ENCODE measurements around the gene PTTG2. TPM values are rescaled to one million over a fixed set of nuclear protein-coding genes. Genes with fewer than 3 reads are reported as not detected.

PTTG2 gene
- total RNA-seq, 2 experiments from 2014 or later, result 0.56 to 2.6 TPM

DNA sequence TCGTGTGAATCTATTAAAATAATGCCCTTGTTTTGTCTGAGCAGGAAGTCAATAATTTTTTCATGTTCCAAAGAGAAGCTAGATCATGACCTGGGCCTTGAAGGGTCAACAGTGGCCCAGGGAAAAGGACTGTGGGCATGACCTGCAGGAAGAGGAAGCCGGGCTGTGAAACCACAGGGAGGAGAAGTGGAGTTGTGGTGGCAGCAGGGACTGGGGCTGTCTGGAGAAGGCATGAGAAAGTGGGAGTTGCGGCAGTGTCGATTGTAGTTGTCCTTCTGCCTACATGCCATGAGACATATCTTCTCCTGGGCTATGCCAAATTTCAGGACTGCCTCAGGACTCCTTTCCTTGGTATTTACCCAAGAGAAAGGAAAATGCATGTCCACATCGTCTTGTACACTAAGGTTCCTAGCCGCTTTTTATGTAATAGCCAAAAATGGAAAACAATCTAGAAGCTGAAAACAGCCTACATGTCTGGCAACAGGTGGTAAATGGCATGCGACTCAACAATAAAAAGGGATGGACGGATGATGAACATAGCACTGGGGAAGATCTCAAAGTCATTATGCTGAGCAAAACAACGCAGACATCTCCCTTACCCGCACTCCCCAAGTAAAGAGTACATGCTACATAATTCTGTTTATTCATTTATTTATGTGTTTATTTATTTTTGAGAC is 13.6 kb upstream of the PTTG2 start:
- Mint-ChIP-seq H3K4me1 (peaks cover 15% of the 10 kb centered on the region), H3K9me3 (ENCODE audit: low read depth) (peaks cover 7% of the 10 kb centered on the region), H3K27ac (no peak overlapping the region), H3K4me3 (no peak overlapping the region), H3K36me3 (peaks cover 31% of the 10 kb centered on the region), H3K27me3 (no peaks in the 10 kb centered on the region)
- DNase-seq (no peak), ATAC-seq (no peak)
- CTCF ChIA-PET, result no interaction called here

DNA sequence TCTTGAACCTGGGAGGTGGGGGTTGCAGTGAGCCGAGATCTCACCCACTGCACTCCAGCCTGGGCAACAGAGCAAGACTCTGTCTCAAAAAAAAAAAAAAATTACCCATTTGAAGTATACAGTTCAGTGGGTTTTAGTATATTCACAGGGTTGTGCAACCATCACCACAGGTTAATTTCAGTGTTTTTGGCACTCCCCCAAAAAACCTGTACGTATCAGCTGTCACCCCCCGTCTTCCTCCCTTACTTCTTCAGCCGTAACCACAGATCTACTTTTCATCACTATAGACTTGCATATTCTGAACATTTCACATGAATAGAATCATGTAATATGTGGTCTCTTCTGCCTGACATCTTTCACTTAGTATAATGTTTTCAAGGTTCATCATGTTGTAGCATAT is 11.7 kb upstream of the PTTG2 start:
- ATAC-seq, result no peak
- Mint-ChIP-seq H3K27ac (no peak overlapping the region), H3K36me3 (peaks cover 39% of the 10 kb centered on the region), H3K9me3 (ENCODE audit: low read depth) (peaks cover 4% of the 10 kb centered on the region), H3K4me3 (no peak overlapping the region), H3K4me1 (peaks cover 15% of the 10 kb centered on the region), H3K27me3 (no peaks in the 10 kb centered on the region)
- CTCF ChIA-PET, result no interaction called here
- no peak for DNase-seq

DNA sequence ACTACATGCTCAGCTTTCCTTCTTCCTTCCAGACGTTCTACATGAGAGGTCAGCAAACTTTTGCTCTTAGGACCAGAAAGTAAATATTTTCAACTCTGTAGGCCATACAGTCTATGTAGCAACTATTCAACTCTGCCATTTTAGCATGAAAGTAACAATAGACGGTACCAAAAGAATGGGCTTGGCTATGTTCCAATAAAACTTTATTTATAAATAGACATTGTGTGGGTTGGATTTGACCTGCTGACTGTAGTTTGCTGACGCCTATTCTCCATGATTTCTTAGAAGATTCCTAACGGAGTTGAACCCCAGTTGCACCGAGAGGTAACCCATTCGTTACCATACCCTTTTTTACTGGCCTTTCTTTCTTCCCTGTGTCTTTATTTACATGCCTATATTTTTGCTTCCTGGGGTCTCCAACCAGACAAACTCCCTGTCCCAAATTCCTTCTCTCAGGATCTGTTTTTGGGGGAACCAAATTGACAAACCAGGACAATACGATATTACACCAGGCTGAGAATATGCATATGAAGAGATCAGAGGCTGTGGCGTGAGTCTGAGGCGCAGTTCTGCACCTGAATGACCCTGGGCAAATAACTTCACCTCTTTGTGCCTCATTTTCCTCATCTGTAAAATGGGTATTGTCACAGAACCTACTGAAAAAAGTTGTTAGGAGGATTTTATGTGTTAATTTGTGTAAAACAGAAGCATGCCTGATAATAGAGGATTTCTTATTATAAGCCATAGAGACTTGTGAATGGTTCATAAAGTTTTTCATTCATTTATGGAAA is 10.4 kb upstream of the PTTG2 start:
- Mint-ChIP-seq H3K27ac (no peak overlapping the region), H3K9me3 (ENCODE audit: low read depth) (peaks cover 4% of the 10 kb centered on the region), H3K4me3 (no peak overlapping the region), H3K27me3 (no peaks in the 10 kb centered on the region), H3K4me1 (peaks cover 19% of the 10 kb centered on the region), H3K36me3 (peaks cover 42% of the 10 kb centered on the region)
- DNase-seq (no peak), ATAC-seq (no peak)
- CTCF ChIA-PET, result no interaction called here

DNA sequence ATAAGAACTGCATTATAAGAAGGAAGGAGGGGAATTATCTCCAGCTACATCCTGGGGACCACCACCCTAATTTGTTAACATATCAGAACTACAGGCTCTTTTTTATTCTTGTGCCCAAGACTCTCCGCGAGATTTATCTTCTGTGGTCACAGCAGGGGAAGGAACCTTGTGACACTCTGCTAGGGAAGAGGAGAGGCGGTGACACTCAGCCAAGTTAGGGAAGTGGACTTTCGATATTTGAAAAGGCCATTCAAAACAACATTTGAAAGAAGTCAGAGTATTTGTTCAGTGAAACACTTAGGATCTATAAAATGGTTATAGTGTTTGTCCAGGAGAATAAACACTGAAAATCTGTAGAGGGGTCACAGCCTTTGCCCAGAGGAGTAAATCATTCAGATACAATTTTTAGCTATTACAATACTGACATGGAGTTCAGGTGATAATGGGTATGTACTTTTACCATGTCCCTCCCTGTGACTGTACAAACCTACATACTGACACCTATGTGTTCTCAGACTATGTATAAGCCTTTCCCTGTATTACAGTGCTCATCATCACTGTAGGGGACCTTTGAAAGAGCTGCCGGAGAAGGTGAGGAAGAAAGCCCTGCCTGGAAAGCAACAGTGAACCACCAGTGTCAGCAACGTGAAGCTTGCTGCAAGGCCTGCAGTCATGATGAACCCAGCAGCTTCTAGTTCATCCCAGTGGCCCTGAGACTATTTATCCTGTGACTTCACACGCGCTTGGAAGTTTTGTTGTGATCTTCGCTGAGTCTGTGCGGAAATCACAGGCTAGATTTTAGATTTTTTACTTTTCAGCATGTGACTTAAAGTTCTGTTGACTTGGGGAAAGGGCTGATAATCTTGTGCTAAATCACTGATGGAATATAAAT is 8.5 kb upstream of the PTTG2 start:
- peaks cover 4% of the 10 kb centered on the region for H3K9me3 Mint-ChIP-seq (ENCODE audit: low read depth)
- no peak for ATAC-seq

DNA sequence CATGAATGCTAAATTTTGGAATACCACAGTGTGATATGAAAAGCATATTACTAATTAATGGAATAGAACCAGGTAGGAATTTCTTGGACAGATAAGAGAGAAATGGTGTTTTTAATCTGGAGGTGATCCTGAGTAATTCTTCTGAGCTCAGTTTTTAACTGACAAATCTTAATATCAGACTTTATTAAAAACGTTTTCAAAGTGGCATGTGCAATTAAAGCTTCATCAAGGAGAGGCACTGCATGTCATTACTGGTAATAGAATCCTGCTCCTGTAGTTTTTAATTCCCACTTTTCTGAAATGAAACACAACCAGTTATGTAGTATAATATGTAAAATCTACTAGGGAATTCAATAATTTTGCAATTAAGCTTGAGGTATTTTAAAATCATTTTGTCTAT is 7.0 kb upstream of the PTTG2 start:
- CTCF ChIA-PET, result interaction anchor here (0.9 kb wide), 1 partner anchor 17 kb away, joined by 3 read pairs; no protein-coding TSS in a partner anchor
- no peak for ATAC-seq
- Mint-ChIP-seq H3K27ac (no peak overlapping the region), H3K9me3 (ENCODE audit: low read depth) (peaks cover 4% of the 10 kb centered on the region), H3K27me3 (no peaks in the 10 kb centered on the region), H3K4me3 (no peak overlapping the region), H3K36me3 (peaks cover 39% of the 10 kb centered on the region), H3K4me1 (peaks cover 9% of the 10 kb centered on the region)
- no peak for DNase-seq

More for the DNA sequence above, 8.5 kb upstream of the PTTG2 start:
- no peak for DNase-seq
- Mint-ChIP-seq H3K27me3 (no peaks in the 10 kb centered on the region), H3K36me3 (peaks cover 44% of the 10 kb centered on the region), H3K27ac (no peak overlapping the region), H3K4me3 (no peak overlapping the region), H3K4me1 (peaks cover 12% of the 10 kb centered on the region)
- CTCF ChIA-PET, result interaction anchor here (1.5 kb wide), 1 partner anchor 11 kb away, joined by 3 read pairs; no protein-coding TSS in a partner anchor

DNA sequence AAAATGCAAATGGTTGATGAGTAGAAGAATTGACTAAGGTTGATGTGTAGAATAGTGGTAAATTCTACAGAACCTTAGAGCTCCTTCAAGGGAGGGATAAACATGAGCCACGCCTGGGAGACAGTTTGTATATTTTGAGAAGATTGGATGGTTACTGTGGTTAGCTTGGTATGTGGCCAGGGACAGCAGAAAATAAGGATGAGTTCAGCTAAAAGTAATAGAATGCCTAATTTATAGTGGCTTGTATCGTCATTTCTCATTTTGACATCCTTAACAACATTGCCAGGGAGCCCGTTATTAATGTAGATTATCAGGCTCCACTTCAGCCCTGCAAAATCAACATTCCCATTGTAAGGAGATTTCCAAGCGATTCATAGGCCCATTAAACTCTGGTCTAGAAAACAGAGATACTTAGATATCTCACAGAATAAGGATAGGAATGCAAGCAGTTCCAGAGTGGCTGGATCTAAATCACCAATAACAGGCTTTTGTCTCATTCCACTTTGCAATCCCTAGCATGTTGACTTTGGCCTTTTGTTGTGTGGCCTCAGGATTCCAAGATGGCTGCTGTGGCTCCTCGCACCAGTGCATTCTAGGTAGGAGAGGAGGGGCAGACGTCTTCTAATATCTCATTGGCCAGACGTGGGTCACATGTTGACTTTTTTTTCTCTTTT is 6.4 kb upstream of the PTTG2 start:
- CTCF ChIA-PET, result interaction anchor here (0.9 kb wide), 1 partner anchor 17 kb away, joined by 3 read pairs; no protein-coding TSS in a partner anchor
- ATAC-seq (no peak), DNase-seq (no peak)
- no peak overlapping the region for H3K4me3 Mint-ChIP-seq
- H3K9me3 Mint-ChIP-seq (ENCODE audit: low read depth), result peaks cover 2% of the 10 kb centered on the region
- peaks cover 38% of the 10 kb centered on the region for H3K36me3 Mint-ChIP-seq
- no peak overlapping the region for H3K27ac Mint-ChIP-seq
- peaks cover 6% of the 10 kb centered on the region for H3K4me1 Mint-ChIP-seq
- H3K27me3 Mint-ChIP-seq, result no peaks in the 10 kb centered on the region

DNA sequence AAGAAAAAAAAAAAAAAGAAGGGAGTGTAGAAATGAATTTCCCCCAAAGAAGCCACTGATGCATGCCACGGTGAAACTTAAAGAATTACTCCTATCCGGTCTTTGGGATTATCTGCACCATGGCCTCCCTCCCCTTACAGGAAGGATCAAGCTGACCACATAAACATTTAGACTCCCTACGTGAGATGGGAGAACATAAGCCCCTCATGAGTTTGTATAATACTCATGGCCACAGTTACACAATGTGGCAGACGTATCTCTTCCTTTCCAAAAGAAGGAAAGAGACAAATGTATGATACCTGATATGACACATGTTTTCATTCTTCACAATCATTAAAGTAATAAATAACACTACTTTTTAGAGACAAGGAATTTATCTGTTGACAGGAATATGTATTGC is 3.3 kb upstream of the PTTG2 start:
- no peaks in the 10 kb centered on the region for H3K9me3 Mint-ChIP-seq (ENCODE audit: low read depth)
- no peak for ATAC-seq

DNA sequence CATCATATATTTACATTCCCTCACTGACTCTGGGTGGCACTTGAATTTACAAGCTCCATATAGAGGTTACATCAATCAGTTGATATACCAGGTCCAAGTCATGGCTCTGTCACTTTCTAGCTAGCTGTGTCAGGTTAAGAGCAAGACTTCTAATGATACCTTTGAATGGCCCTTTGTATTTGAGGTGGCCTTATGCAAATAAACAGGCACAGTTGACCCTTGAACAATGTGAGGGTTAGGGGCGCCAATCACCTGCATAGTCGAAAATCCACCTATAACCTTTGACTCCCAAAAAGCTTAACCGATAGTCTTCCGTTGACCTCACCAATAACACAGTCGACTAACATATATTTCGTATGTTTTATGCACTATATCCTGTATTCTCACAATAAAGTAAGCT is 1.3 kb upstream of the PTTG2 start:
- no peak overlapping the region for H3K27ac Mint-ChIP-seq
- CTCF ChIA-PET, result no interaction called here
- ATAC-seq (no peak), DNase-seq (no peak)
- H3K27me3 Mint-ChIP-seq, result no peaks in the 10 kb centered on the region
- no peaks in the 10 kb centered on the region for H3K9me3 Mint-ChIP-seq (ENCODE audit: low read depth)
- peaks cover 9% of the 10 kb centered on the region for H3K36me3 Mint-ChIP-seq
- H3K4me1 Mint-ChIP-seq, result peaks cover 3% of the 10 kb centered on the region
- no peak overlapping the region for H3K4me3 Mint-ChIP-seq

More for the DNA sequence above, 3.3 kb upstream of the PTTG2 start:
- CTCF ChIA-PET, result no interaction called here
- no peak overlapping the region for H3K27ac Mint-ChIP-seq
- no peak for DNase-seq
- H3K4me3 Mint-ChIP-seq, result no peak overlapping the region
- peaks cover 18% of the 10 kb centered on the region for H3K36me3 Mint-ChIP-seq
- peaks cover 3% of the 10 kb centered on the region for H3K4me1 Mint-ChIP-seq
- H3K27me3 Mint-ChIP-seq, result no peaks in the 10 kb centered on the region

DNA sequence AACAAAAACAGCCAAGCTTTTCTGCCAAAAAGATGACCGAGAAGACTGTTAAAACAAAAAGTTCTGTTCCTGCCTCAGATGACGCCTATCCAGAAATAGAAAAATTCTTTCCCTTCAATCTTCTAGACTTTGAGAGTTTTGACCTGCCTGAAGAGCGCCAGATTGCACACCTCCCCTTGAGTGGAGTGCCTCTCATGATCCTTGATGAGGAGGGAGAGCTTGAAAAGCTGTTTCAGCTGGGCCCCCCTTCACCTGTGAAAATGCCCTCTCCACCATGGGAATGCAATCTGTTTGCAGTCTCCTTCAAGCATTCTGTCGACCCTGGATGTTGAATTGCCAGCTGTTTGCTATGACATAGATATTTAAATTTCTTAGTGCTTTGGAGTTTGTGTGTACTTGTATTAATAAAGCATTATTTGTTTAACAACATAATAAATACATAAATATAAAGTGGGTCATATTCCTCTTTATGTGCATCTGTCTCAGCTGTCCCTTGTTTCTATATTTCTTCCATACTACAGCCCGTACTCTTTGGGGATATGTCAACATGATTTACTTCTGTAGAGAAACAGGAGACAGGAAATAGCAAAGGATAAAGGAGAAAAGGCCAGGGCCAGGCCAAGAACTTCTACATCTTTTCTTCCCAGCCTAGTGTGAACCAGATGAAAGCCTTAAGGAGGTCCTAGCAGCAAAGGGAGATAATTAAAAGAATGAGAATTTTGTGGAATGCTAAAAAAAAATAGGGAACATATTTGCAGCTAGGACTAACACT is 667 bp downstream of the PTTG2 start:
- Mint-ChIP-seq H3K4me1 (no peaks in the 10 kb centered on the region), H3K27me3 (no peaks in the 10 kb centered on the region), H3K9me3 (ENCODE audit: low read depth) (no peaks in the 10 kb centered on the region), H3K36me3 (peaks cover 2% of the 10 kb centered on the region), H3K4me3 (no peak overlapping the region), H3K27ac (no peak overlapping the region)
- CTCF ChIA-PET, result interaction anchor here (1.8 kb wide), 1 partner anchor 16 kb away, joined by 7 read pairs; no protein-coding TSS in a partner anchor
- no peak for ATAC-seq
- no peak for DNase-seq

DNA sequence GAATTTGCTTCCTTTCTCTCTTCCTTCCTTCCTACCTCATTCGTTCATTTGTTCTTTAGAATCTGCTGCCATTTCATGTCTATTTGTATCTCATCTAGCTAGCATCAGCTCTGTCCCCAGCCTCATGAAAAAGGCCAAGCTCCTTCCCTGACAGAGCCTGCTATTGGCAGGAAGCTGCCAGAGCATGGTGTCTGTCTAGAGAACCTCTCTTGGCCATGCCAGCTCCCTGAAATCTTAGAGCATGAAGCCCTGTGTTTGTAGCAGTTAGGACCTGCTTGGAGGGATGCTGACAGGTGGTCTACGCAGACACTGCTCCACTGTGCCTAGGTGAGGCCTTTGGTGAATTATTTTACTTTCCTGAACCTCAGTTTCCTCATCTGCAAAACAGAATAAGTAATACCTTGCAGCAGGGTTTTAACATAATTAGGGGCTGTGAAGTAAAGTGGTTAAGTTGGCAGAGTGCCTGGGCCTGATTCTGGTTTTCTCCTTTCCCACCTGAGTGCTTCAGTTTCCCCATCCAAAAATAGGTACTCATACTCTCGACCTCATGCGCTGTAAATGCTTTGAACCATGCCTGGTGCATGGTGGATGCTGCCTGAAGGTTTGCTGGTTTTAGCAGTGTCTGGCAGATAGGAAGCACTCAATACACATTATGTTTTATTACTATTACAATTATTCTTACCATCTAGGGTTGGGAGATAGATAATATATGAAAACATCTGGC is 4.7 kb downstream of the PTTG2 start:
- Mint-ChIP-seq H3K27me3 (no peaks in the 10 kb centered on the region), H3K36me3 (peaks cover 4% of the 10 kb centered on the region), H3K4me1 (no peaks in the 10 kb centered on the region), H3K27ac (no peak overlapping the region), H3K9me3 (ENCODE audit: low read depth) (no peaks in the 10 kb centered on the region), H3K4me3 (no peak overlapping the region)
- ATAC-seq, result no peak
- CTCF ChIA-PET, result no interaction called here
- no peak for DNase-seq

DNA sequence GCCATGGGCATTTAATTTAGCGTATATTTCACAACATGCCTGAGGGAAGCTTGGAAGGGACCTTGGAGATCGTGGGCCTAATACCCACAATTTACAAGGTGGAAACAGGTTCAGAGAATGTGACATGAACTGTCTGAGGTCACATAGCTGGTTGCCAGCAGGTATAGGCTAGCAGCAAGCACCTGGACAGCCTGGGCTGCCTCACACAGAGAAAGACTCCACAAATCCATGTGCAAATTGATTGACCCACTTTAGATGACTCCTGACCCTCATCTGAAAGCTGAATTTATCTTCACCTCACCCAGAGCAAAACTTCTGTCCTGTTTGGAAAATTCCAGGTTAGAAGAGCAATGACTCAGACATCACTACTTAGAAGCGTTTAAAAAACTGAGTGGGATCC is 5.8 kb downstream of the PTTG2 start:
- H3K9me3 Mint-ChIP-seq (ENCODE audit: low read depth), result no peaks in the 10 kb centered on the region
- CTCF ChIA-PET, result interaction anchor here (1.6 kb wide), 1 partner anchor 9 kb away, joined by 5 read pairs; no protein-coding TSS in a partner anchor
- peaks cover 4% of the 10 kb centered on the region for H3K36me3 Mint-ChIP-seq
- H3K4me1 Mint-ChIP-seq, result peaks cover 3% of the 10 kb centered on the region
- no peak for DNase-seq
- no peak overlapping the region for H3K4me3 Mint-ChIP-seq
- ATAC-seq, result no peak
- no peak overlapping the region for H3K27ac Mint-ChIP-seq
- no peaks in the 10 kb centered on the region for H3K27me3 Mint-ChIP-seq

DNA sequence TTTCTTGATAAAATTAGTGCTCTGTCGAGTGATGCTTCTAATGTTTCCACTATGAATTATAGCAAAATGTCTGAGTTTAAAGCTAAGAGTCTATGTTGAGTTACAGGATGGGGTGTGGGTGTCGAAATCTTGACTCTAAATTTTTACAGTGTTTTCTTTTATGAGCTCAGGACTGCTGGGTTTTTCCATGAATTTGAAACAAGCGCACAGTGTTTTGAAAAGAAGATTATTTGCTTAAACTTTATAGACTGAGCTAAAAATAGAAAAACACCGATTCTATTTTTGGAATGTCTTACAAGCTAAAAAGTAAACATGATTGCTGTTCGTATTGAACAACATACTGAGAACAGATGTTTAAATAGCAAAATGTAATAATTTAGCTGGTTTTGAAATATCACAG is 7.5 kb downstream of the PTTG2 start:
- Mint-ChIP-seq H3K4me3 (no peak overlapping the region), H3K4me1 (peaks cover 3% of the 10 kb centered on the region), H3K9me3 (ENCODE audit: low read depth) (no peaks in the 10 kb centered on the region), H3K27ac (no peak overlapping the region), H3K36me3 (peaks cover 4% of the 10 kb centered on the region), H3K27me3 (no peaks in the 10 kb centered on the region)
- ATAC-seq (no peak), DNase-seq (no peak)
- CTCF ChIA-PET, result interaction anchor here (1.2 to 1.3 kb wide), 2 partner anchors 10 to 171 kb away, joined by 3 to 11 read pairs; no protein-coding TSS in a partner anchor
